ENCODE data around the gene GLI3. TPM values are rescaled to one million over a fixed set of nuclear protein-coding genes. Genes with fewer than 3 reads are reported as not detected.

GLI3 gene
- total and polyA plus RNA-seq, 12 donors = 1.1 to 18.0 (median 4.6) TPM

- H3K4me1 ChIP-seq (replicated peaks in 1 of 2) = peaks cover 0 to 8% of the 10 kb centered on the region in 2 donors
- no peak overlapping the region for H3K27ac ChIP-seq
- no peaks in the 10 kb centered on the region for H3K36me3 ChIP-seq (replicated peaks in 1 of 2)
- no peaks in the 10 kb centered on the region for H3K27me3 ChIP-seq
- H3K9me3 ChIP-seq (replicated peaks in 1 of 3) = no peaks in the 10 kb centered on the region
- no peak for DNase-seq
- no peak overlapping the region for H3K4me3 ChIP-seq
- WGBS, 4 donors = 72 to 78% (median 75%) methylated on average over 7 of the region's 7 CpGs
- no peak for TF ChIP-seq POLR2A (IDR thresholded peaks at IDR 0.05)
- intact Hi-C loops (cut with DNase I) = no loop called here
Observed at GRCh38 chr7:42065942-42066341, 171.1 kb downstream of the GLI3 start.

GRCh38 chr7:42065015-42065414 is 172.0 kb downstream of the GLI3 start:
- TF ChIP-seq POLR2A (IDR thresholded peaks at IDR 0.05) (no peak), CTCF (IDR thresholded peaks at IDR 0.05) (no peak)
- H3K27ac ChIP-seq = no peak overlapping the region

DNA sequence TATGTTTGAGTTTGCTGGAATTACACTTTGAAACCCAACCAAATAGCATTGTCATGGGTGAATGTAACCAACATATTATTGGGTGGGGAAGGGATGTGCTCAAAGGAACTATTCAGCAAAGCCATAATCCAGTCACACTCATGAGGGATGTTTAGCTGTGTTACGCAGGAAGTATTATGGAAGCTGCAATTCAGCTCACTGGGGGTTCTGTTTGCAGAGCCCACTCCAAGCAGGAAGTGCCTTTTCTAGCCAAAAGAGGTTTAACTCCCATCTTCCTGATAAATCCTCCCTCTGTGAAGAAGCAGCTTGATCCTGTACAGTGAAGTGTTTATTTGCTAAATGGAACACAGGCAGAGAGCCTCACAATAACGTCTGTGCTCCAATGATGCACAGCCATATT is 172.5 kb downstream of the GLI3 start:
- H3K4me1 ChIP-seq (replicated peaks in 1 of 2) = no peaks in the 10 kb centered on the region
- H3K27me3 ChIP-seq = no peaks in the 10 kb centered on the region
- H3K27ac ChIP-seq = no peak overlapping the region
- no peak for DNase-seq
- no peaks in the 10 kb centered on the region for H3K36me3 ChIP-seq (replicated peaks in 1 of 2)
- no peaks in the 10 kb centered on the region for H3K9me3 ChIP-seq (replicated peaks in 1 of 3)
- no peak overlapping the region for H3K4me3 ChIP-seq
- intact Hi-C loops (cut with DNase I) = no loop called here
- TF ChIP-seq POLR2A (IDR thresholded peaks at IDR 0.05) (no peak), CTCF (IDR thresholded peaks at IDR 0.05) (no peak)
- 88 to 96% (median 93%) methylated on average over 2 of the region's 2 CpGs for WGBS, 4 donors

More at GRCh38 chr7:42065015-42065414, 172.0 kb downstream of the GLI3 start:
- Histone ChIP-seq H3K36me3 (replicated peaks in 1 of 2) (no peaks in the 10 kb centered on the region), H3K9me3 (replicated peaks in 1 of 3) (no peaks in the 10 kb centered on the region), H3K4me3 (no peak overlapping the region), H3K27me3 (no peaks in the 10 kb centered on the region), H3K4me1 (replicated peaks in 1 of 2) (no peaks in the 10 kb centered on the region)
- no peak for DNase-seq
- intact Hi-C loops (cut with DNase I) = no loop called here

DNA sequence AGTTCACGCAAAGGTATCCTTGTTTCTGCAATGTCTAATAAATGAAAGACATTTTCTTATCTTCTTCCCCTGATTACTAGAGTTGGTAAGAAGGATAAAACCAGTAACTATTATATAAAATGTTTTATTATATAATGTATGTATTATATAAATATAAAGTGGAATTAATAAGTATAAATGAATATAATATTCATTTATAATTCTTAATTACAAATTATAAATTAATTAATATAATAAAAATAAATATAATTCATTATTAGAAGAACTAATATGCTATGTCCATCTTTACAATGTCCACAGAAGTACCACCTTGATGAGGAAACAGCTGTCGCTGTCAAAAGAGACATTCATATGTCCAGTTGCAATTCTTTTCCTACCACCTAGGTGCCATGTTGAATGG is 177.7 kb downstream of the GLI3 start:
- H3K36me3 ChIP-seq (replicated peaks in 1 of 2) = no peaks in the 10 kb centered on the region
- no peak overlapping the region for H3K27ac ChIP-seq
- no peaks in the 10 kb centered on the region for H3K4me1 ChIP-seq (replicated peaks in 1 of 2)
- intact Hi-C loops (cut with DNase I) = no loop called here
- WGBS, 4 donors = 48 to 68% (median 56%) methylated on average over 2 of the region's 2 CpGs
- no peak for DNase-seq
- H3K27me3 ChIP-seq = no peaks in the 10 kb centered on the region
- no peaks in the 10 kb centered on the region for H3K9me3 ChIP-seq (replicated peaks in 1 of 3)
- no peak overlapping the region for H3K4me3 ChIP-seq
- TF ChIP-seq CTCF (IDR thresholded peaks at IDR 0.05) (no peak), POLR2A (IDR thresholded peaks at IDR 0.05) (no peak)

DNA sequence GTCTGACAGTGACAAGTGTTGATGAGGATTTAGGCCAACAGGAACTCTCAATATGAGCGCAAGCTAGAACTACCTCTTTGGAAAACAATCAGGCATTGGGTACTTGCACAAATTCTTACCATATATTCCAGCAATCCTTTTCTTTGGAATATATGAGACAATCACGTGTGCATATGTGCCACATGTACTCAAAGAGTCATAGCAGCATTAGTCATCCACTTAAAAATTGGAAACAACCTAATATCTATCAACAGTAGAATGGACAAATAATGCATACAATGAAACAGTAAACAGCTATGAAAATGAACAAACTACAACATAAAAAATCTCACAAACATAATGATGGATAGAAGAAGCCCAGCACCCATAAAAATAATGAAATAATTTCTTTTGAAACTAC is 179.7 kb downstream of the GLI3 start:
- no peak for DNase-seq
- intact Hi-C loops (cut with DNase I) = no loop called here
- H3K27ac ChIP-seq = no peak overlapping the region
- H3K9me3 ChIP-seq (replicated peaks in 1 of 3) = no peaks in the 10 kb centered on the region
- H3K4me3 ChIP-seq = no peak overlapping the region
- no peak for TF ChIP-seq CTCF (IDR thresholded peaks at IDR 0.05)
- no peak for TF ChIP-seq POLR2A (IDR thresholded peaks at IDR 0.05)
- H3K4me1 ChIP-seq (replicated peaks in 1 of 2) = no peaks in the 10 kb centered on the region
- H3K27me3 ChIP-seq = no peaks in the 10 kb centered on the region
- H3K36me3 ChIP-seq (replicated peaks in 1 of 2) = no peaks in the 10 kb centered on the region
- 93 to 96% (median 94%) methylated on average over 2 of the region's 2 CpGs for WGBS, 4 donors

Data from adrenal gland (tissue), 12 donors.